ENCODE measurements around the gene IL22RA2. TPM values are rescaled to one million over a fixed set of nuclear protein-coding genes. Genes with fewer than 3 reads are reported as not detected.

IL22RA2 gene, protein sequence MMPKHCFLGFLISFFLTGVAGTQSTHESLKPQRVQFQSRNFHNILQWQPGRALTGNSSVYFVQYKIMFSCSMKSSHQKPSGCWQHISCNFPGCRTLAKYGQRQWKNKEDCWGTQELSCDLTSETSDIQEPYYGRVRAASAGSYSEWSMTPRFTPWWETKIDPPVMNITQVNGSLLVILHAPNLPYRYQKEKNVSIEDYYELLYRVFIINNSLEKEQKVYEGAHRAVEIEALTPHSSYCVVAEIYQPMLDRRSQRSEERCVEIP
- total RNA-seq = not detected

DNA sequence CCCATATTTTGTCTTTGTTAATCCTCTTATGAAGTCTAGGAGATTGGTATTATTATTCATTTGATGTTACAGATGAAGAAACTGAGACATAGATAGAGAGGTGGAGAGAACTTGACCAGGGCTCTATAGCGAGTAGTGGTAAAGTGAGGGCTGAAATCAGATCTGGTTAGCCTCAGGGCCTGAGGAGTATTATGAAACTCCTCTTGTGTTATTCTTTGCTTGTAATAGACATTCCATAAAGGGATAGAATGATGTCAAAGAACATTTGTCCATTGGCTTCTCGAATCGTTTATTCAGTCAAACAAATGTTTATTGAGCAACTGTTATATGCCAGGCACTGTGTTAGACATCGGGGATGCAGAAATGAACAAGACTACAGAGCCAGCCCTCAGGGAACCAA, at the start of gene IL22RA2:
Gene IL22RA2 (minus strand): TSS at position 144 of the 400 bp plus-strand sequence. CDS start 11,895 bp downstream, outside the sequence.
- in situ Hi-C loops (cut with MboI; ENCODE audit: low sequenced_read_pairs in 4 of 4) (no loop called here), intact Hi-C loops (cut with DNase I; ENCODE audit: low total_unique reads) (no loop called here)
- DNase-seq (no peak), ATAC-seq (no peak)
- Histone ChIP-seq H3K9me3 (no peaks in the 10 kb centered on the region), H3K4me1 (no peaks in the 10 kb centered on the region), H3K4me3 (no peak within 1 kb of the TSS), H3K27ac (no peak within 1 kb of the TSS), H3K27me3 (no peaks in the 10 kb centered on the region), H3K36me3 (no peaks in the 10 kb centered on the region)
- no peak for TF ChIP-seq POLR2A (IDR thresholded peaks at IDR 0.05)
- TF ChIP-seq, protein P1, sequence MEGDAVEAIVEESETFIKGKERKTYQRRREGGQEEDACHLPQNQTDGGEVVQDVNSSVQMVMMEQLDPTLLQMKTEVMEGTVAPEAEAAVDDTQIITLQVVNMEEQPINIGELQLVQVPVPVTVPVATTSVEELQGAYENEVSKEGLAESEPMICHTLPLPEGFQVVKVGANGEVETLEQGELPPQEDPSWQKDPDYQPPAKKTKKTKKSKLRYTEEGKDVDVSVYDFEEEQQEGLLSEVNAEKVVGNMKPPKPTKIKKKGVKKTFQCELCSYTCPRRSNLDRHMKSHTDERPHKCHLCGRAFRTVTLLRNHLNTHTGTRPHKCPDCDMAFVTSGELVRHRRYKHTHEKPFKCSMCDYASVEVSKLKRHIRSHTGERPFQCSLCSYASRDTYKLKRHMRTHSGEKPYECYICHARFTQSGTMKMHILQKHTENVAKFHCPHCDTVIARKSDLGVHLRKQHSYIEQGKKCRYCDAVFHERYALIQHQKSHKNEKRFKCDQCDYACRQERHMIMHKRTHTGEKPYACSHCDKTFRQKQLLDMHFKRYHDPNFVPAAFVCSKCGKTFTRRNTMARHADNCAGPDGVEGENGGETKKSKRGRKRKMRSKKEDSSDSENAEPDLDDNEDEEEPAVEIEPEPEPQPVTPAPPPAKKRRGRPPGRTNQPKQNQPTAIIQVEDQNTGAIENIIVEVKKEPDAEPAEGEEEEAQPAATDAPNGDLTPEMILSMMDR (IDR thresholded peaks at IDR 0.05 in 4 of 5, conservative IDR thresholded peaks at IDR 0.05 in 1 of 5) = no peak

DNA sequence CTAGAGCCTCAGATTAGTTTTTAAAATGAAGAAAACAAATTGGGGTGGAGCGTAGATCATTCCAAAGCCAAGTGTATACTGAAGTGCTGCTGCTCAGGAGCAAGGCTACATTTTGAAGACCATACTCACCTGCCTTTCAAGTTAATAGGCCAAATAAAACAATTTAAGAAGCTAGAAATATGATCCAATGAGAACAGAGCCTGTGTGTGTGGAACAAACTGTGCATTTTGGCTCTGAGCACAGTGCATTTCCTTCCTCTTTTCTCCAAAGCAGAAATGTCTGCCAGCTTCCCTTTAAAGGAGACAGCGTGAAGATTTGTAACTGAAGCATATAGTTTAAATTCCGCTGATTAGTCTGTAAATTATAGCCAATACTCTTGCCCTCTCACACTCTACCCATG, 48.9 kb upstream of the IL22RA2 start:
- Histone ChIP-seq H3K27ac (peak overlapping the region; percentile 57 to 98 (median 72)), H3K4me3 (peak overlapping the region in 1 of 4 donors; percentile 5), H3K4me1 (peaks cover 30 to 51% of the 10 kb centered on the region in 2 donors), H3K27me3 (no peaks in the 10 kb centered on the region), H3K36me3 (no peaks in the 10 kb centered on the region), H3K9me3 (no peaks in the 10 kb centered on the region)
- DNase-seq (no peak), ATAC-seq (no peak)
- intact Hi-C loops (cut with DNase I; ENCODE audit: low total_unique reads) (no loop called here), in situ Hi-C loops (cut with MboI; ENCODE audit: low sequenced_read_pairs in 4 of 4) (loop anchor here in 3 of 4 donors (25.0 kb wide), 1 partner anchor 935 kb away; the partner anchor contains the start of gene BCLAF1 (in 3 of the 3))
- TF ChIP-seq, protein P1 (IDR thresholded peaks at IDR 0.05 in 4 of 5, conservative IDR thresholded peaks at IDR 0.05 in 1 of 5) = no peak
- peak; percentile 13 to 49 for TF ChIP-seq POLR2A (IDR thresholded peaks at IDR 0.05)

DNA sequence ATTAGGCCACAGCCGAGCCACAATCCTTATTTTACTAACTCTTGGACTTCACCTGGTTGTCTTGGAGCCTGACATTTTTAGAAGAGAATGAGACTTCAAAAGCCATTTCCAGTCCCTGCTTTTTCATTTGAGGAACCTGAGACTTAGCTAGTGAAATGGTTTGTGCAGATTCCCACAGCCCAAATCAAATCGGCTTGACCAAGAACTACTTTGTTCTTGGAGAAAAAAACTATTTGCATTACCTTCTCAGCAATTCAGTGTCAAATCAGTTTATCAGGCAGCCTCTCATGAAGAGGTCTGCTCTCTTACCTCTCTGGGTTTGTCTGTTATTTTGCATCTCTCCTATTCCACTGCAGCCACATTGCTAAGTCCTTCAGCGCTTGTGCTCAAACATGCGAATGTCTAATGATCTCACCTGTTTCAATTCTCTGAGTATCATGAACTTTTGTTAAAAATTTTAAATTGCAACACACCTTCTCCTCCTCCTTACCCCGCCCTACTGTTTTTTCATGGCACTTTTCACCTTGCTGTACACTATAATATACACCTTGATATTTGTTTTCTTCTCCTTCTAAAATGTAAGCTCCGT, 46.3 kb upstream of the IL22RA2 start:
- H3K27me3 ChIP-seq = no peaks in the 10 kb centered on the region
- in situ Hi-C loops (cut with MboI; ENCODE audit: low sequenced_read_pairs in 4 of 4) (loop anchor here in 3 of 4 donors (25.0 kb wide), 1 partner anchor 932 kb away; the partner anchor contains the start of gene BCLAF1 (in 3 of the 3)), intact Hi-C loops (cut with DNase I; ENCODE audit: low total_unique reads) (loop anchor here (2.0 to 10.0 kb wide), 5 partner anchors 395 to 1185 kb away; partner anchors contain the start of genes BCLAF1, HEBP2, PEX7 and TNFAIP3)
- ATAC-seq = no peak
- peak overlapping the region; percentile 89 to 93 (median 90) for H3K4me3 ChIP-seq
- no peaks in the 10 kb centered on the region for H3K9me3 ChIP-seq
- H3K27ac ChIP-seq = peak overlapping the region; percentile 98 to 99 (median 98)
- H3K36me3 ChIP-seq = no peaks in the 10 kb centered on the region
- DNase-seq = no peak
- TF ChIP-seq, protein P1 (IDR thresholded peaks at IDR 0.05 in 4 of 5, conservative IDR thresholded peaks at IDR 0.05 in 1 of 5) = no peak
- no peak for TF ChIP-seq POLR2A (IDR thresholded peaks at IDR 0.05)
- peaks cover 56 to 75% of the 10 kb centered on the region in 2 donors for H3K4me1 ChIP-seq

DNA sequence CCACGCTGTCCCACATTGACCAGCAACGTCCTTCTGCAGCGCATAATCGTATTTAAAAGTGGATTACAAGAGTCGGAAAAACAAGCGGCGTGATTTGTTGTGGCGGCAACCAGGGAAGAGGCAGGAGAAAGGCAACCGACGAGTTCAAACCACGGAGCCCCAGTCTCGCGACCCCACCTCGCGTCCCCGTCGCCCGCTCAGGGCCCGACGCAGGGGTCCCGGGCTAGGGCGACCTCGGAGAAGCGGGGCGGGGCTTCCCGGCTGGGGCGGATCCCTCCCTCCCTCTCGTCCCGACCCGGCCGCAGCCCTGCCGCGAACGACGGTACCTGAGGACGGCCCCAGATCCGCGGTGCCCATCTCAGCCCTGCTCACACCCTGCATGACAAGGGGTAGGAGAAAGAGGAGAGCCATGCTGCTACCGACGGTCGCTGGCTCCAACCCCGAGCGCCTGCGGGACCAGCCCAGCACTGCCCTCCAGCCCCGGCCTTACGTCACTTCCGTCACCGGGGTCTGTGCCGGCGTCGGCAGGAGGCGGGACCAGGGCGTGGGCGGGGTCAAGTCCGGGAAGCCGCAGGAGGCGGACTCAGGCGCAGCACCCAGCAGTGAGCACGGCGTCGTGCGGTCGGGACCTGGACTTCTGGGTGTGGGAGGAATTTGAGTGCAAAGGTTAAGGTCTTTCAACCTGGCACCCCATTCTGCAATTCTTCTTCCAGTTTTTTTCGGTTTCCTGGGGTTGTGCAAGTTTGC, 45.6 kb upstream of the IL22RA2 start, which contains the start of gene IFNGR1:
Gene IFNGR1 (minus strand): TSS at position 469 of the 747 bp plus-strand sequence. CDS start 58 bp downstream, at position 411.
- Histone ChIP-seq H3K4me3 (peak within 1 kb of the TSS; percentile 89 to 93 (median 90)), H3K27me3 (no peaks in the 10 kb centered on the region), H3K9me3 (no peaks in the 10 kb centered on the region), H3K4me1 (peaks cover 63 to 76% of the 10 kb centered on the region in 2 donors), H3K36me3 (no peaks in the 10 kb centered on the region), H3K27ac (peak within 1 kb of the TSS; percentile 98 to 99 (median 98))
- peak; percentile 99 for TF ChIP-seq POLR2A (IDR thresholded peaks at IDR 0.05)
- TF ChIP-seq, protein P1 (IDR thresholded peaks at IDR 0.05 in 4 of 5, conservative IDR thresholded peaks at IDR 0.05 in 1 of 5) = no peak
- DNase-seq (peak; percentile 95), ATAC-seq (peak; percentile 80 to 83)
- intact Hi-C loops (cut with DNase I; ENCODE audit: low total_unique reads) = loop anchor here (2.0 to 10.0 kb wide), 5 partner anchors 394 to 1186 kb away; partner anchors contain the start of genes BCLAF1, HEBP2, PEX7 and TNFAIP3
- in situ Hi-C loops (cut with MboI; ENCODE audit: low sequenced_read_pairs in 4 of 4) = loop anchor here in 3 of 4 donors (25.0 kb wide), 1 partner anchor 932 kb away; the partner anchor contains the start of gene BCLAF1 (in 3 of the 3)

Measured in gastrocnemius medialis (tissue), 4 donors.